CD4-positive, CD25-positive, alpha-beta regulatory T cell (primary cell): ENCODE results near the gene CHGA. TPM values are rescaled to one million over a fixed set of nuclear protein-coding genes. Genes with fewer than 3 reads are reported as not detected.

Experiments
- ATAC-seq, 2 donors: fragments of 150-1000 bp; cut with Tn5 transposase; one replicate each; pipeline ENCODE4 v1.10.0; 2021; ENCODE audit warnings: low read depth in 2 of 2, moderate number of reproducible peaks in 2 of 2, moderate library complexity in 1 of 2
- DNase-seq, 3 donors: peaks; one replicate each; pipeline versions ENCODE4 v3.0.0 to v3.0.0-alpha.2; 2012 to 2022; ENCODE audit warnings: mixed read lengths in 1 of 3
- H3K27ac ChIP-seq: one replicate; pipeline ENCODE4 v1.7.0; 2013; ENCODE audit warnings: mild to moderate bottlenecking, low read length; ENCODE audit not compliant: insufficient read depth, poor library complexity, severe bottlenecking
- H3K27me3 ChIP-seq: one replicate; pipeline ENCODE4 v1.7.0; 2013; ENCODE audit warnings: low read length; ENCODE audit not compliant: control insufficient read depth, insufficient read depth
- H3K36me3 ChIP-seq: one replicate; pipeline ENCODE4 v1.7.0; 2013; ENCODE audit warnings: mild to moderate bottlenecking, low read length, moderate library complexity; ENCODE audit not compliant: control insufficient read depth, insufficient read depth
- H3K4me1 ChIP-seq: 2 replicates; pipeline ENCODE4 v1.7.0; 2013; ENCODE audit warnings: mild to moderate bottlenecking, low read length; ENCODE audit not compliant: insufficient read depth, control insufficient read depth, poor library complexity, severe bottlenecking
- H3K4me3 ChIP-seq: one replicate; pipeline ENCODE4 v1.7.0; 2013; ENCODE audit warnings: low read depth, mild to moderate bottlenecking, low read length, moderate library complexity
- H3K9me3 ChIP-seq, 2 experiments: 1 replicate in 1 of 2; 2 replicates in 1 of 2; pipeline ENCODE4 v1.7.0; 2013; ENCODE audit warnings: low read length in 2 of 2, mild to moderate bottlenecking in 1 of 2, moderate library complexity in 1 of 2; ENCODE audit not compliant: control insufficient read depth in 2 of 2
- H3K27ac Mint-ChIP-seq, 3 donors: one replicate each; pipeline ENCODE4 v1.8.0; 2020 to 2022; ENCODE audit warnings: mild to moderate bottlenecking in 3 of 3, mixed read lengths in 3 of 3, moderate library complexity in 2 of 3
- H3K27me3 Mint-ChIP-seq: one replicate; pipeline ENCODE4 v1.8.0; 2022; ENCODE audit warnings: mild to moderate bottlenecking, mixed read lengths
- H3K36me3 Mint-ChIP-seq: one replicate; pipeline ENCODE4 v1.8.0; 2020; ENCODE audit warnings: mixed read lengths
- H3K4me1 Mint-ChIP-seq, 4 donors: one replicate each; pipeline ENCODE4 v1.8.0; 2020 to 2022; ENCODE audit warnings: mixed read lengths in 4 of 4, mild to moderate bottlenecking in 1 of 4
- H3K4me3 Mint-ChIP-seq, 4 donors: one replicate each; pipeline ENCODE4 v1.8.0; 2020 to 2022; ENCODE audit warnings: mild to moderate bottlenecking in 4 of 4, mixed read lengths in 4 of 4, moderate library complexity in 3 of 4
- H3K9me3 Mint-ChIP-seq, 7 donors: one replicate each; pipeline ENCODE4 v1.8.0; 2020 to 2022; ENCODE audit warnings: mixed read lengths in 7 of 7, mild to moderate bottlenecking in 3 of 7, moderate library complexity in 2 of 7
- polyA plus RNA-seq, 4 donors: library from polyadenylated mRNA; unstranded; fragments of 300-500 nt; fragmentation: Illumina TruSeq; gene quantifications; one replicate each; pipeline ENCODE4 v1.2.3, GENCODE V29; 2021
- total RNA-seq: library from RNA; stranded (reverse); gene quantifications from one replicate; pipeline ENCODE4 v1.2.3, GENCODE V29; 2022

CHGA gene
- total and polyA plus RNA-seq, 5 donors from 2014 or later = 0.21 to 0.72 (median 0.33) TPM; not detected in 1

GRCh38 chr14:92885279-92886061 is 37.5 kb upstream of the CHGA start:
- Histone ChIP-seq H3K27ac (no peak overlapping the region), H3K27me3 (no peaks in the 10 kb centered on the region), H3K36me3 (no peaks in the 10 kb centered on the region), H3K9me3 (no peaks in the 10 kb centered on the region), H3K4me3 (no peak overlapping the region), H3K4me1 (no peaks in the 10 kb centered on the region)
- ATAC-seq (no peak), DNase-seq (no peak)
- H3K4me1 Mint-ChIP-seq = no peaks in the 10 kb centered on the region
- peaks cover 23% of the 10 kb centered on the region for H3K27me3 Mint-ChIP-seq
- no peak overlapping the region for H3K27ac Mint-ChIP-seq
- peaks cover 4% of the 10 kb centered on the region for H3K36me3 Mint-ChIP-seq
- peaks cover 0 to 10% (median 0%) of the 10 kb centered on the region in 7 donors for H3K9me3 Mint-ChIP-seq
- H3K4me3 Mint-ChIP-seq = no peak overlapping the region

GRCh38 chr14:92886337-92886736 is 36.6 kb upstream of the CHGA start:
- H3K4me3 ChIP-seq = no peak overlapping the region
- no peaks in the 10 kb centered on the region for H3K27me3 ChIP-seq
- H3K9me3 ChIP-seq = no peaks in the 10 kb centered on the region
- H3K27ac ChIP-seq = no peak overlapping the region
- no peaks in the 10 kb centered on the region for H3K4me1 ChIP-seq
- DNase-seq (no peak), ATAC-seq (no peak)
- Mint-ChIP-seq H3K27ac (no peak overlapping the region), H3K4me1 (peaks cover 0 to 3% (median 0%) of the 10 kb centered on the region in 4 donors), H3K4me3 (no peak overlapping the region), H3K27me3 (peaks cover 17% of the 10 kb centered on the region), H3K36me3 (peaks cover 4% of the 10 kb centered on the region), H3K9me3 (peaks cover 0 to 9% (median 0%) of the 10 kb centered on the region in 7 donors)
- no peaks in the 10 kb centered on the region for H3K36me3 ChIP-seq

- no peaks in the 10 kb centered on the region for H3K27me3 ChIP-seq
- DNase-seq (no peak), ATAC-seq (no peak)
- H3K9me3 ChIP-seq = no peaks in the 10 kb centered on the region
- no peak overlapping the region for H3K4me3 Mint-ChIP-seq
- peaks cover 12% of the 10 kb centered on the region for H3K27me3 Mint-ChIP-seq
- H3K4me3 ChIP-seq = no peak overlapping the region
- peaks cover 4% of the 10 kb centered on the region for H3K36me3 Mint-ChIP-seq
- H3K27ac ChIP-seq = no peak overlapping the region
- peaks cover 0 to 3% (median 0%) of the 10 kb centered on the region in 4 donors for H3K4me1 Mint-ChIP-seq
- no peaks in the 10 kb centered on the region for H3K36me3 ChIP-seq
- H3K9me3 Mint-ChIP-seq = peaks cover 0 to 9% (median 0%) of the 10 kb centered on the region in 7 donors
- no peak overlapping the region for H3K27ac Mint-ChIP-seq
- no peaks in the 10 kb centered on the region for H3K4me1 ChIP-seq
Measured at GRCh38 chr14:92887157-92887556, 35.8 kb upstream of the CHGA start.

GRCh38 chr14:92888896-92889295 is 34.1 kb upstream of the CHGA start:
- H3K9me3 ChIP-seq = peaks cover 0 to 6% of the 10 kb centered on the region in 2 experiments
- ATAC-seq (no peak), DNase-seq (no peak)
- H3K27me3 Mint-ChIP-seq = peaks cover 10% of the 10 kb centered on the region
- no peaks in the 10 kb centered on the region for H3K27me3 ChIP-seq
- H3K27ac ChIP-seq = no peak overlapping the region
- no peaks in the 10 kb centered on the region for H3K36me3 ChIP-seq
- H3K4me3 ChIP-seq = no peak overlapping the region
- H3K36me3 Mint-ChIP-seq = peaks cover 4% of the 10 kb centered on the region
- H3K4me1 ChIP-seq = no peaks in the 10 kb centered on the region
- H3K4me3 Mint-ChIP-seq = no peak overlapping the region
- peaks cover 0 to 3% (median 0%) of the 10 kb centered on the region in 4 donors for H3K4me1 Mint-ChIP-seq
- H3K27ac Mint-ChIP-seq = no peak overlapping the region
- H3K9me3 Mint-ChIP-seq = peaks cover 0 to 13% (median 10%) of the 10 kb centered on the region in 7 donors

- Mint-ChIP-seq H3K4me1 (peaks cover 0 to 3% (median 0%) of the 10 kb centered on the region in 4 donors), H3K27ac (peak overlapping the region in 1 of 3 donors; percentile 33)
- peak; percentile 42 to 50 for ATAC-seq
Measured at GRCh38 chr14:92890830-92891588, 31.9 kb upstream of the CHGA start.

GRCh38 chr14:92892589-92892988 is 30.4 kb upstream of the CHGA start:
- no peak for ATAC-seq
- no peaks in the 10 kb centered on the region for H3K36me3 Mint-ChIP-seq
- peaks cover 0 to 3% (median 0%) of the 10 kb centered on the region in 4 donors for H3K4me1 Mint-ChIP-seq
- no peaks in the 10 kb centered on the region for H3K27me3 Mint-ChIP-seq
- DNase-seq = no peak
- H3K9me3 Mint-ChIP-seq = peaks cover 0 to 19% (median 8%) of the 10 kb centered on the region in 7 donors
- Histone ChIP-seq H3K27ac (no peak overlapping the region), H3K9me3 (peaks cover 0 to 6% of the 10 kb centered on the region in 2 experiments), H3K4me3 (no peak overlapping the region), H3K4me1 (no peaks in the 10 kb centered on the region), H3K27me3 (peaks cover 4% of the 10 kb centered on the region), H3K36me3 (no peaks in the 10 kb centered on the region)
- no peak overlapping the region for H3K4me3 Mint-ChIP-seq
- H3K27ac Mint-ChIP-seq = no peak overlapping the region

More at GRCh38 chr14:92890830-92891588, 31.9 kb upstream of the CHGA start:
- H3K4me3 ChIP-seq = no peak overlapping the region
- no peaks in the 10 kb centered on the region for H3K27me3 Mint-ChIP-seq
- H3K27me3 ChIP-seq = peaks cover 4% of the 10 kb centered on the region
- H3K36me3 Mint-ChIP-seq = peaks cover 4% of the 10 kb centered on the region
- H3K27ac ChIP-seq = no peak overlapping the region
- H3K9me3 Mint-ChIP-seq = peaks cover 0 to 16% (median 10%) of the 10 kb centered on the region in 7 donors
- no peaks in the 10 kb centered on the region for H3K36me3 ChIP-seq
- peak in 1 of 3 donors; percentile 14 for DNase-seq
- H3K4me1 ChIP-seq = no peaks in the 10 kb centered on the region
- H3K9me3 ChIP-seq = peaks cover 0 to 6% of the 10 kb centered on the region in 2 experiments
- H3K4me3 Mint-ChIP-seq = no peak overlapping the region

- Mint-ChIP-seq H3K27me3 (peaks cover 6% of the 10 kb centered on the region), H3K4me3 (no peak overlapping the region), H3K27ac (no peak overlapping the region), H3K9me3 (peaks cover 0 to 19% (median 7%) of the 10 kb centered on the region in 7 donors), H3K4me1 (peaks cover 0 to 20% (median 11%) of the 10 kb centered on the region in 4 donors), H3K36me3 (no peaks in the 10 kb centered on the region)
- peaks cover 13% of the 10 kb centered on the region for H3K4me1 ChIP-seq
- H3K36me3 ChIP-seq = no peaks in the 10 kb centered on the region
- ATAC-seq (no peak), DNase-seq (no peak)
- peaks cover 0 to 6% of the 10 kb centered on the region in 2 experiments for H3K9me3 ChIP-seq
- peaks cover 4% of the 10 kb centered on the region for H3K27me3 ChIP-seq
- no peak overlapping the region for H3K27ac ChIP-seq
- no peak overlapping the region for H3K4me3 ChIP-seq
Measured at GRCh38 chr14:92895352-92895878, 27.5 kb upstream of the CHGA start.
